Measurements from ENCODE around the gene HGFAC.

The HGFAC gene

GRCh38 chr4:3435686-3435956, 6.1 kb upstream of the HGFAC start:
- no peaks in the 10 kb centered on the region for H4K20me1 ChIP-seq (ENCODE audit: insufficient read depth, low read length)
- no peaks in the 10 kb centered on the region for H3K36me3 ChIP-seq (replicated peaks; ENCODE audit: low read depth, low read length)
- H3K4me3 ChIP-seq (ENCODE audit: low read length), result no peak overlapping the region
- no peak overlapping the region for H3K27ac ChIP-seq (ENCODE audit: low read length)
- H3K4me1 ChIP-seq (ENCODE audit: low read length), result peaks cover 5% of the 10 kb centered on the region; the same call in 1 of the 2 replicates
- H3K9ac ChIP-seq (ENCODE audit: low read length), result no peak overlapping the region
- H3K79me2 ChIP-seq (ENCODE audit: low read length), result no peaks in the 10 kb centered on the region
- TF ChIP-seq, protein P1, sequence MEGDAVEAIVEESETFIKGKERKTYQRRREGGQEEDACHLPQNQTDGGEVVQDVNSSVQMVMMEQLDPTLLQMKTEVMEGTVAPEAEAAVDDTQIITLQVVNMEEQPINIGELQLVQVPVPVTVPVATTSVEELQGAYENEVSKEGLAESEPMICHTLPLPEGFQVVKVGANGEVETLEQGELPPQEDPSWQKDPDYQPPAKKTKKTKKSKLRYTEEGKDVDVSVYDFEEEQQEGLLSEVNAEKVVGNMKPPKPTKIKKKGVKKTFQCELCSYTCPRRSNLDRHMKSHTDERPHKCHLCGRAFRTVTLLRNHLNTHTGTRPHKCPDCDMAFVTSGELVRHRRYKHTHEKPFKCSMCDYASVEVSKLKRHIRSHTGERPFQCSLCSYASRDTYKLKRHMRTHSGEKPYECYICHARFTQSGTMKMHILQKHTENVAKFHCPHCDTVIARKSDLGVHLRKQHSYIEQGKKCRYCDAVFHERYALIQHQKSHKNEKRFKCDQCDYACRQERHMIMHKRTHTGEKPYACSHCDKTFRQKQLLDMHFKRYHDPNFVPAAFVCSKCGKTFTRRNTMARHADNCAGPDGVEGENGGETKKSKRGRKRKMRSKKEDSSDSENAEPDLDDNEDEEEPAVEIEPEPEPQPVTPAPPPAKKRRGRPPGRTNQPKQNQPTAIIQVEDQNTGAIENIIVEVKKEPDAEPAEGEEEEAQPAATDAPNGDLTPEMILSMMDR (IDR thresholded peaks at IDR 0.05; ENCODE audit: low read depth, low read length), result no peak
- TF ChIP-seq EZH2phosphoT487 (IDR thresholded peaks at IDR 0.05; ENCODE audit: low read depth), result no peak
- no peak overlapping the region for H2AFZ ChIP-seq (ENCODE audit: low read depth, low read length)
- no peaks in the 10 kb centered on the region for H3K9me3 ChIP-seq (ENCODE audit: insufficient read depth, low read length)
- H3K27me3 ChIP-seq (ENCODE audit: low read depth, low read length), result no peaks in the 10 kb centered on the region
- no peak overlapping the region for H3K4me2 ChIP-seq (ENCODE audit: low read length)

- no peaks in the 10 kb centered on the region for H4K20me1 ChIP-seq (ENCODE audit: insufficient read depth, low read length)
- H3K36me3 ChIP-seq (replicated peaks; ENCODE audit: low read depth, low read length), result no peaks in the 10 kb centered on the region
- H3K27me3 ChIP-seq (ENCODE audit: low read depth, low read length), result no peaks in the 10 kb centered on the region
- H3K4me3 ChIP-seq (ENCODE audit: low read length), result no peak overlapping the region
- H3K27ac ChIP-seq (ENCODE audit: low read length), result no peak overlapping the region
- TF ChIP-seq EZH2phosphoT487 (IDR thresholded peaks at IDR 0.05; ENCODE audit: low read depth), result no peak
- H3K9ac ChIP-seq (ENCODE audit: low read length), result no peak overlapping the region
- no peak overlapping the region for H3K4me2 ChIP-seq (ENCODE audit: low read length)
- H3K79me2 ChIP-seq (ENCODE audit: low read length), result no peaks in the 10 kb centered on the region
- no peak overlapping the region for H2AFZ ChIP-seq (ENCODE audit: low read depth, low read length)
- H3K4me1 ChIP-seq (ENCODE audit: low read length), result peaks cover 5% of the 10 kb centered on the region; the same call in 1 of the 2 replicates
- H3K9me3 ChIP-seq (ENCODE audit: insufficient read depth, low read length), result no peaks in the 10 kb centered on the region
Observed at GRCh38 chr4:3436048-3436797, 5.5 kb upstream of the HGFAC start.

GRCh38 chr4:3436798-3437581, 4.8 kb upstream of the HGFAC start:
- no peaks in the 10 kb centered on the region for H3K36me3 ChIP-seq (replicated peaks; ENCODE audit: low read depth, low read length)
- H3K9ac ChIP-seq (ENCODE audit: low read length), result no peak overlapping the region
- peaks cover 5% of the 10 kb centered on the region; the same call in 1 of the 2 replicates for H3K4me1 ChIP-seq (ENCODE audit: low read length)
- no peaks in the 10 kb centered on the region for H3K9me3 ChIP-seq (ENCODE audit: insufficient read depth, low read length)
- no peaks in the 10 kb centered on the region for H3K27me3 ChIP-seq (ENCODE audit: low read depth, low read length)
- H3K79me2 ChIP-seq (ENCODE audit: low read length), result no peaks in the 10 kb centered on the region
- H3K4me2 ChIP-seq (ENCODE audit: low read length), result no peak overlapping the region
- no peak overlapping the region for H2AFZ ChIP-seq (ENCODE audit: low read depth, low read length)
- H3K27ac ChIP-seq (ENCODE audit: low read length), result no peak overlapping the region
- no peak for TF ChIP-seq EZH2phosphoT487 (IDR thresholded peaks at IDR 0.05; ENCODE audit: low read depth)
- TF ChIP-seq, protein P1 (IDR thresholded peaks at IDR 0.05; ENCODE audit: low read depth, low read length), result no peak
- H3K4me3 ChIP-seq (ENCODE audit: low read length), result no peak overlapping the region
- H4K20me1 ChIP-seq (ENCODE audit: insufficient read depth, low read length), result no peaks in the 10 kb centered on the region

DNA sequence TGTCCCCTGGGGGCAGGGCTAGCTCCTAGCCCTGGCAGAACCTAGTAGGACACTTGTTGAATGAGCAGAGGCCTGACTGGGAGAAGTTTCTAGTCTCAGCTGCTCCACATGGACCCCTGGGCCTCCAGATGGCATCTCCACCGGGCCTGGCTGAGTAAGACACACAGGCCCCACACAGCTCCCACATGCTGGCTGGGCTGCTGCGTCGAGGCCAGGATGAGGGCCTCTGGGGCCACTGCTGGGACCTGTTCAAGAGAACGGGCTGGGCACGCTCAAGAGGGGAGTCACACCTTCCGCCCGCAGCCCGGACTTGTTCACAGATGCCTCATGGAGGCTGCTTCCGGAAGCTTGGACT, 4.2 kb upstream of the HGFAC start:
- TF ChIP-seq, protein P1 (IDR thresholded peaks at IDR 0.05; ENCODE audit: low read depth, low read length), result no peak
- no peak for TF ChIP-seq EZH2phosphoT487 (IDR thresholded peaks at IDR 0.05; ENCODE audit: low read depth)
- Histone ChIP-seq H3K4me1 (ENCODE audit: low read length) (peaks cover 5% of the 10 kb centered on the region; the same call in 1 of the 2 replicates), H3K9me3 (ENCODE audit: insufficient read depth, low read length) (no peaks in the 10 kb centered on the region), H4K20me1 (ENCODE audit: insufficient read depth, low read length) (no peaks in the 10 kb centered on the region), H3K4me2 (ENCODE audit: low read length) (no peak overlapping the region), H3K79me2 (ENCODE audit: low read length) (no peaks in the 10 kb centered on the region), H3K36me3 (replicated peaks; ENCODE audit: low read depth, low read length) (no peaks in the 10 kb centered on the region), H3K27ac (ENCODE audit: low read length) (no peak overlapping the region), H3K9ac (ENCODE audit: low read length) (no peak overlapping the region), H3K4me3 (ENCODE audit: low read length) (no peak overlapping the region), H2AFZ (ENCODE audit: low read depth, low read length) (no peak overlapping the region), H3K27me3 (ENCODE audit: low read depth, low read length) (no peaks in the 10 kb centered on the region)
